Fibroblast of lung (primary cell): ENCODE measurements around the gene PTGDS. TPM values are rescaled to one million over a fixed set of nuclear protein-coding genes. Genes with fewer than 3 reads are reported as not detected.

Experiments used
- DNase-seq, 2 donors: peaks; one replicate each; pipeline versions ENCODE4 v3.0.0 to v3.0.0-alpha.2; 2010; ENCODE audit warnings: low read depth in 2 of 2
- H2AFZ ChIP-seq: 2 replicates; pipeline ENCODE4 v1.5.1; 2012; ENCODE audit warnings: low read length, control low read depth, inconsistent platforms
- H3K27ac ChIP-seq: 2 replicates; pipeline ENCODE4 v1.5.1; 2011; ENCODE audit warnings: low read length, control low read depth; ENCODE audit not compliant: insufficient read depth
- H3K27me3 ChIP-seq: 2 replicates; pipeline ENCODE4 v1.5.1; 2011; ENCODE audit warnings: mild to moderate bottlenecking, low read length; ENCODE audit not compliant: control insufficient read depth, insufficient read depth
- H3K36me3 ChIP-seq: 2 replicates; pipeline ENCODE4 v1.5.1; 2011; ENCODE audit warnings: low read length; ENCODE audit not compliant: control insufficient read depth, insufficient read depth
- H3K4me1 ChIP-seq: 2 replicates; pipeline ENCODE4 v1.5.1; 2011; ENCODE audit warnings: low read length; ENCODE audit not compliant: control insufficient read depth, insufficient read depth; ENCODE audit errors: extremely low read depth
- H3K4me2 ChIP-seq: 2 replicates; pipeline ENCODE4 v1.5.1; 2011; ENCODE audit warnings: low read length, control low read depth; ENCODE audit not compliant: insufficient read depth; ENCODE audit errors: extremely low read depth
- H3K4me3 ChIP-seq, 4 experiments: fragments of 200-600 bp in 1 of 4; sonication (generic) in 1 of 4; replicated peaks in 1 of 4; 2 replicates each; pipeline ENCODE4 v1.5.1; 2011 to 2016; ENCODE audit warnings: low read length in 4 of 4, low read depth in 3 of 4, mild to moderate bottlenecking in 3 of 4, control low read depth in 2 of 4, inconsistent platforms in 1 of 4, mixed read lengths in 1 of 4; ENCODE audit not compliant: insufficient read depth in 1 of 4; ENCODE audit errors: control extremely low read depth in 1 of 4
- H3K79me2 ChIP-seq: 2 replicates; pipeline ENCODE4 v1.5.1; 2012; ENCODE audit warnings: mild to moderate bottlenecking, low read length, inconsistent platforms; ENCODE audit not compliant: control insufficient read depth, insufficient read depth
- H3K9ac ChIP-seq: 2 replicates; pipeline ENCODE4 v1.5.1; 2011; ENCODE audit warnings: mild to moderate bottlenecking, low read length, control low read depth; ENCODE audit not compliant: insufficient read depth
- H3K9me3 ChIP-seq: 2 replicates; pipeline ENCODE4 v1.5.1; 2012; ENCODE audit warnings: low read depth, low read length; ENCODE audit not compliant: control insufficient read depth, insufficient read depth
- H4K20me1 ChIP-seq: 2 replicates; pipeline ENCODE4 v1.5.1; 2011; ENCODE audit warnings: low read length; ENCODE audit not compliant: control insufficient read depth, insufficient read depth; ENCODE audit errors: extremely low read depth
- EZH2 ChIP-seq: IDR thresholded peaks from 2 replicates; pipeline ENCODE4 v1.5.1; 2012; ENCODE audit warnings: low read length, control low read depth, mild to moderate bottlenecking; ENCODE audit errors: missing control alignments
- polyA plus RNA-seq, 2 donors: library from polyadenylated mRNA; depleted of rRNA in 1 of 2; stranded (reverse) in 1 of 2; unstranded in 1 of 2; fragments of >200 nt; gene quantifications; 2 replicates each; pipeline ENCODE4 v1.2.1, GENCODE V29; 2011 to 2012; ENCODE audit warnings: missing spikeins in 1 of 2
- total RNA-seq: library from RNA; depleted of rRNA; stranded (reverse); fragments of >200 nt; gene quantifications from 2 replicates; pipeline ENCODE4 v1.2.1, GENCODE V29; 2014
- TF ChIP-seq, protein P1 (sequence below), 2 donors: IDR thresholded peaks in 1 of 2; conservative IDR thresholded peaks in 1 of 2; 1 replicate in 1 of 2; 2 replicates in 1 of 2; pipeline ENCODE4 v1.5.1; 2011 to 2012; ENCODE audit warnings: low read length in 2 of 2, control low read depth in 1 of 2, inconsistent platforms in 1 of 2, low read depth in 1 of 2, mild to moderate bottlenecking in 1 of 2

The PTGDS gene
- total and polyA plus RNA-seq, 2 donors (not counting 1 experiment from before 2014, with no cell fraction given) = 4.9 to 90.3 TPM

DNA sequence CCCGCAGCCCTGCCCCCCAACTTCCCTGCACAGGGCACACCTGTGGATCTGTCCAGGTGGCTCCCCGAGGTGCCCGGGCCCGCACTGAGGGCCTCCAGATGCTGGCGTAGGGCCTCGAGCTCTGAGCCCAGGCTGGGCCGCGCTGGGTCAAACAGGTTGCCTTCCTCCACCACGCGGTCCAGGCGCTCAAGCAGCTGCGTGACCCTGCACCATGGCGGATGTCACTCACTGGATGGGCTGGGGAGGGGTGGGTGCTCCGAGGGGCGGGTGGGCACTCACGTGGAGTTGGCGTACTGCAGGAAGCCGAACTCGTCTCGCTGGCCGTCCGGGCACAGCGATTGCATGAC is 45.3 kb downstream of the PTGDS start:
- Histone ChIP-seq H4K20me1 (no peaks in the 10 kb centered on the region), H3K9me3 (no peaks in the 10 kb centered on the region), H3K36me3 (no peaks in the 10 kb centered on the region), H3K79me2 (no peaks in the 10 kb centered on the region), H3K4me1 (no peaks in the 10 kb centered on the region), H3K27me3 (no peaks in the 10 kb centered on the region), H3K9ac (no peak overlapping the region), H3K27ac (no peak overlapping the region), H3K4me3 (no peak overlapping the region), H2AFZ (no peak overlapping the region), H3K4me2 (no peak overlapping the region)
- DNase-seq = no peak
- TF ChIP-seq, protein P1, sequence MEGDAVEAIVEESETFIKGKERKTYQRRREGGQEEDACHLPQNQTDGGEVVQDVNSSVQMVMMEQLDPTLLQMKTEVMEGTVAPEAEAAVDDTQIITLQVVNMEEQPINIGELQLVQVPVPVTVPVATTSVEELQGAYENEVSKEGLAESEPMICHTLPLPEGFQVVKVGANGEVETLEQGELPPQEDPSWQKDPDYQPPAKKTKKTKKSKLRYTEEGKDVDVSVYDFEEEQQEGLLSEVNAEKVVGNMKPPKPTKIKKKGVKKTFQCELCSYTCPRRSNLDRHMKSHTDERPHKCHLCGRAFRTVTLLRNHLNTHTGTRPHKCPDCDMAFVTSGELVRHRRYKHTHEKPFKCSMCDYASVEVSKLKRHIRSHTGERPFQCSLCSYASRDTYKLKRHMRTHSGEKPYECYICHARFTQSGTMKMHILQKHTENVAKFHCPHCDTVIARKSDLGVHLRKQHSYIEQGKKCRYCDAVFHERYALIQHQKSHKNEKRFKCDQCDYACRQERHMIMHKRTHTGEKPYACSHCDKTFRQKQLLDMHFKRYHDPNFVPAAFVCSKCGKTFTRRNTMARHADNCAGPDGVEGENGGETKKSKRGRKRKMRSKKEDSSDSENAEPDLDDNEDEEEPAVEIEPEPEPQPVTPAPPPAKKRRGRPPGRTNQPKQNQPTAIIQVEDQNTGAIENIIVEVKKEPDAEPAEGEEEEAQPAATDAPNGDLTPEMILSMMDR (conservative IDR thresholded peaks at IDR 0.05 in 1 of 2, IDR thresholded peaks at IDR 0.05 in 1 of 2; ENCODE audit: low read depth in 1 of 2, low read length in 2 of 2) = no peak
- no peak for TF ChIP-seq EZH2

DNA sequence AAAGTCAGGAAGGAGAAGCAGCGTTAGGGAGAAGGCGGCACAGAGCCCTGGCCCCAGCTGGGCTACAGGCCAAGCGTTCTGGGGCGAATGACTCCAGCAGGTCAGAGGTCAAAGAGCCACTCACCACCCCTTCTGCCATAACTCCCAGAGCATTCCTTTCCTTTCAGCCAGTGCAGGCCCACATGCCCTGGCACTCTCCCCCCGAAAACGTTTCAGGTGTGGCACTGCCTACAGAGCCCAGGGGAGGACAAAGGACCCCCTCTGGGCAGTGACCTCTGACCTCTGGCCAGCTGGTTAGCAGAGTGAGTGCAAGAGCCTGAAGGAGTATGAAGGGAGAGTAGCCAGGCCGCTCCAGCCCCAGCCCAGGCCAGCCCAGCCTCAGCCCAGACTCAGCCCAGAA is 45.9 kb downstream of the PTGDS start:
- TF ChIP-seq, protein P1 (conservative IDR thresholded peaks at IDR 0.05 in 1 of 2, IDR thresholded peaks at IDR 0.05 in 1 of 2; ENCODE audit: low read depth in 1 of 2, low read length in 2 of 2) = no peak
- no peak for TF ChIP-seq EZH2
- no peaks in the 10 kb centered on the region for H3K36me3 ChIP-seq

DNA sequence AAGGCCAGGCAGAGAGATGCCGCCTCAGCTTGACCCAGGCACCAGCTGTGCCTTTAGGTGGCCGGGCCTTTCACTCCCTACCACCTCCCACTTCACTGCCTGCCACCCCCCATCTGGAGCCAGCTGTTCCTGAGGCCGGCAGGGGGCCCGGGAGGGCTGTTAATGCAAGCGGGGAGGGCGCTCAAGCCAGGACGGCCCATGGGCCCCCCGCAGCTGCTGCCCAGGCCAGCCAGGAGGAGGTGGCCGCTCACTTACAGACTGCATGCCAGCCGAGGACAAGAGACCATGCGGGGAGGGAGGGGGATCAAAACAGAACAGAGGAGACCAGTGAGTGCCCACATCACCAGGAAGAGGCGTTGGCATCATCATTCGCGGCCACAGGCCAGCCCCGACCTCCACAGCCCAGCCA is 46.3 kb downstream of the PTGDS start:
- no peaks in the 10 kb centered on the region for H3K27me3 ChIP-seq
- TF ChIP-seq, protein P1 (conservative IDR thresholded peaks at IDR 0.05 in 1 of 2, IDR thresholded peaks at IDR 0.05 in 1 of 2; ENCODE audit: low read depth in 1 of 2, low read length in 2 of 2) = no peak
- no peak for TF ChIP-seq EZH2
- no peaks in the 10 kb centered on the region for H3K9me3 ChIP-seq
- no peaks in the 10 kb centered on the region for H4K20me1 ChIP-seq
- H3K4me2 ChIP-seq = no peak overlapping the region
- no peak overlapping the region for H3K27ac ChIP-seq
- DNase-seq = no peak
- no peak overlapping the region for H2AFZ ChIP-seq
- H3K79me2 ChIP-seq = no peaks in the 10 kb centered on the region
- H3K4me1 ChIP-seq = no peaks in the 10 kb centered on the region
- H3K36me3 ChIP-seq = no peaks in the 10 kb centered on the region
- H3K4me3 ChIP-seq = no peak overlapping the region
- H3K9ac ChIP-seq = no peak overlapping the region

More for the DNA sequence above, 45.9 kb downstream of the PTGDS start:
- Histone ChIP-seq H3K9me3 (no peaks in the 10 kb centered on the region), H3K9ac (no peak overlapping the region), H4K20me1 (no peaks in the 10 kb centered on the region), H3K4me1 (no peaks in the 10 kb centered on the region), H3K27ac (no peak overlapping the region), H3K27me3 (no peaks in the 10 kb centered on the region), H3K79me2 (no peaks in the 10 kb centered on the region), H3K4me2 (no peak overlapping the region), H3K4me3 (no peak overlapping the region), H2AFZ (no peak overlapping the region)
- no peak for DNase-seq
